Measurements from ENCODE around the gene STARD10. TPM values are rescaled to one million over a fixed set of nuclear protein-coding genes. Genes with fewer than 3 reads are reported as not detected.
A peak's percentile ranks its signal among the peaks of the same experiment; 100 is the strongest.

STARD10 gene
- total and polyA plus RNA-seq, 9 of the 15 experiments (the other 6 are each of a cell fraction or from before 2014, with no cell fraction given), result 0.15 to 52.9 (median 32.3) TPM

DNA sequence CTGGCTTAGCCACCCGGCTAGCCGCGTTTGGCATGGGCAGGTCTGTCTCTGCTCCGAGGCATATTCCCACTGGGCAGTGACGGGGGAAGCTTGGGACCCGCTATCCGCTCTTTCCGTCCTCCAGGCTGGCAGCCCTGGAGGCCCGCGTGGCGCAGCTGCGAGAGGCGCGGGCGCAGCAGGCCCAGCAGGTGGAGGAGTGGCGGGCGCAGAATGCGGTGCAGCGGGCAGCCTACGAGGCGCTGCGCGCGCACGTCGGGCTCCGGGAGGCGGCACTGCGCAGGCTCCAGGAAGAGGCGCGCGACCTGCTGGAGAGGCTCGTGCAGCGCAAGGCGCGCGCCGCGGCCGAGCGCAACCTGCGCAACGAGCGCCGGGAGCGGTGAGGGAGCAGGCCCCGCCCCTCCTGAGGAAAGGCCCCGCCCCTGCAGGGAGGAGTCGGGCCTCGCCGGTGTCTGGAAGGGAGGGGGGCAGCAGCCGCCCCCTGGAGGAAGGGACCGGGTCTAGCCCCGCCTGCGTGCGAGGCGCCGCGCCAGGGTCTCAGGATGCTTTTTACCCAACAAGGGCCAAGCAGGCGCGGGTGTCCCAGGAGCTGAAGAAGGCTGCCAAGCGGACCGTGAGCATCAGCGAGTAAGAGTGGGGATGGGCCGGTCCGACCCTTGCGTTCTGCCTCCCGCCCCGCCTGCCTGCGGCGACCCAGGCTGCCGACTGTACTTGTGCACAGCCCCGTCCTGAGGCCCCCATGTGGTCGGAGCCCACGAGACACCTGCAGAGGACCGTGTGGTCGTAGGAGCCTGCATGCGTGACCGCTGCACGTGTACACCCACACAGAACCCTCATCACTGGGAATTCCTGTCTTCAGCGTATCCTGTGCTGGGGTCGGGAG, 28.3 kb upstream of the STARD10 start (continued):
- TF ChIP-seq, protein P1, sequence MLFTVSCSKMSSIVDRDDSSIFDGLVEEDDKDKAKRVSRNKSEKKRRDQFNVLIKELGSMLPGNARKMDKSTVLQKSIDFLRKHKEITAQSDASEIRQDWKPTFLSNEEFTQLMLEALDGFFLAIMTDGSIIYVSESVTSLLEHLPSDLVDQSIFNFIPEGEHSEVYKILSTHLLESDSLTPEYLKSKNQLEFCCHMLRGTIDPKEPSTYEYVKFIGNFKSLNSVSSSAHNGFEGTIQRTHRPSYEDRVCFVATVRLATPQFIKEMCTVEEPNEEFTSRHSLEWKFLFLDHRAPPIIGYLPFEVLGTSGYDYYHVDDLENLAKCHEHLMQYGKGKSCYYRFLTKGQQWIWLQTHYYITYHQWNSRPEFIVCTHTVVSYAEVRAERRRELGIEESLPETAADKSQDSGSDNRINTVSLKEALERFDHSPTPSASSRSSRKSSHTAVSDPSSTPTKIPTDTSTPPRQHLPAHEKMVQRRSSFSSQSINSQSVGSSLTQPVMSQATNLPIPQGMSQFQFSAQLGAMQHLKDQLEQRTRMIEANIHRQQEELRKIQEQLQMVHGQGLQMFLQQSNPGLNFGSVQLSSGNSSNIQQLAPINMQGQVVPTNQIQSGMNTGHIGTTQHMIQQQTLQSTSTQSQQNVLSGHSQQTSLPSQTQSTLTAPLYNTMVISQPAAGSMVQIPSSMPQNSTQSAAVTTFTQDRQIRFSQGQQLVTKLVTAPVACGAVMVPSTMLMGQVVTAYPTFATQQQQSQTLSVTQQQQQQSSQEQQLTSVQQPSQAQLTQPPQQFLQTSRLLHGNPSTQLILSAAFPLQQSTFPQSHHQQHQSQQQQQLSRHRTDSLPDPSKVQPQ (CRISPR knock-in tag; IDR thresholded peaks at IDR 0.05; ENCODE audit: borderline replicate concordance), result no peak
- no peak for TF ChIP-seq NR2F6 (CRISPR knock-in tag; IDR thresholded peaks at IDR 0.05)
- TF ChIP-seq SLC30A9 (CRISPR knock-in tag; IDR thresholded peaks at IDR 0.05), result no peak
- TF ChIP-seq, protein P2, sequence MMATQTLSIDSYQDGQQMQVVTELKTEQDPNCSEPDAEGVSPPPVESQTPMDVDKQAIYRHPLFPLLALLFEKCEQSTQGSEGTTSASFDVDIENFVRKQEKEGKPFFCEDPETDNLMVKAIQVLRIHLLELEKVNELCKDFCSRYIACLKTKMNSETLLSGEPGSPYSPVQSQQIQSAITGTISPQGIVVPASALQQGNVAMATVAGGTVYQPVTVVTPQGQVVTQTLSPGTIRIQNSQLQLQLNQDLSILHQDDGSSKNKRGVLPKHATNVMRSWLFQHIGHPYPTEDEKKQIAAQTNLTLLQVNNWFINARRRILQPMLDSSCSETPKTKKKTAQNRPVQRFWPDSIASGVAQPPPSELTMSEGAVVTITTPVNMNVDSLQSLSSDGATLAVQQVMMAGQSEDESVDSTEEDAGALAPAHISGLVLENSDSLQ (IDR thresholded peaks at IDR 0.05), result no peak
- TF ChIP-seq, protein P3, sequence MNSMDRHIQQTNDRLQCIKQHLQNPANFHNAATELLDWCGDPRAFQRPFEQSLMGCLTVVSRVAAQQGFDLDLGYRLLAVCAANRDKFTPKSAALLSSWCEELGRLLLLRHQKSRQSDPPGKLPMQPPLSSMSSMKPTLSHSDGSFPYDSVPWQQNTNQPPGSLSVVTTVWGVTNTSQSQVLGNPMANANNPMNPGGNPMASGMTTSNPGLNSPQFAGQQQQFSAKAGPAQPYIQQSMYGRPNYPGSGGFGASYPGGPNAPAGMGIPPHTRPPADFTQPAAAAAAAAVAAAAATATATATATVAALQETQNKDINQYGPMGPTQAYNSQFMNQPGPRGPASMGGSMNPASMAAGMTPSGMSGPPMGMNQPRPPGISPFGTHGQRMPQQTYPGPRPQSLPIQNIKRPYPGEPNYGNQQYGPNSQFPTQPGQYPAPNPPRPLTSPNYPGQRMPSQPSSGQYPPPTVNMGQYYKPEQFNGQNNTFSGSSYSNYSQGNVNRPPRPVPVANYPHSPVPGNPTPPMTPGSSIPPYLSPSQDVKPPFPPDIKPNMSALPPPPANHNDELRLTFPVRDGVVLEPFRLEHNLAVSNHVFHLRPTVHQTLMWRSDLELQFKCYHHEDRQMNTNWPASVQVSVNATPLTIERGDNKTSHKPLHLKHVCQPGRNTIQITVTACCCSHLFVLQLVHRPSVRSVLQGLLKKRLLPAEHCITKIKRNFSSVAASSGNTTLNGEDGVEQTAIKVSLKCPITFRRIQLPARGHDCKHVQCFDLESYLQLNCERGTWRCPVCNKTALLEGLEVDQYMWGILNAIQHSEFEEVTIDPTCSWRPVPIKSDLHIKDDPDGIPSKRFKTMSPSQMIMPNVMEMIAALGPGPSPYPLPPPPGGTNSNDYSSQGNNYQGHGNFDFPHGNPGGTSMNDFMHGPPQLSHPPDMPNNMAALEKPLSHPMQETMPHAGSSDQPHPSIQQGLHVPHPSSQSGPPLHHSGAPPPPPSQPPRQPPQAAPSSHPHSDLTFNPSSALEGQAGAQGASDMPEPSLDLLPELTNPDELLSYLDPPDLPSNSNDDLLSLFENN (IDR thresholded peaks at IDR 0.05; ENCODE audit: low read depth in 2 of 2, low read length in 2 of 2), result no peak
- TF ChIP-seq NCOA4 (IDR thresholded peaks at IDR 0.05; ENCODE audit: partially characterized antibody), result no peak
- TF ChIP-seq ETS1 (conservative IDR thresholded peaks at IDR 0.05; ENCODE audit: control insufficient read depth, low read depth, low read length), result no peak
- TF ChIP-seq ZNF146 (CRISPR knock-in tag; IDR thresholded peaks at IDR 0.05; ENCODE audit: unreplicated experiment), result no peak
- peak; percentile 96; the same call in 1 of the 2 replicates for TF ChIP-seq TAF15 (IDR thresholded peaks at IDR 0.05; ENCODE audit: low read depth, low read length)
- TF ChIP-seq KLF13 (tag; IDR thresholded peaks at IDR 0.05; ENCODE audit: borderline replicate concordance, low read depth), result no peak
- TF ChIP-seq ZNF41 (CRISPR knock-in tag; conservative IDR thresholded peaks at IDR 0.05), result no peak
- TF ChIP-seq SNRNP70 (optimal IDR thresholded peaks at IDR 0.05; ENCODE audit: low read depth, low read length), result no peak
- TF ChIP-seq MTF1 (CRISPR knock-in tag; IDR thresholded peaks at IDR 0.05; ENCODE audit: borderline replicate concordance), result no peak
- no peak for TF ChIP-seq HMG20A (CRISPR knock-in tag; conservative IDR thresholded peaks at IDR 0.05)
- no peak for TF ChIP-seq GATA2 (CRISPR knock-in tag; IDR thresholded peaks at IDR 0.05)
- no peak for TF ChIP-seq ZNF12 (CRISPR knock-in tag; IDR thresholded peaks at IDR 0.05)
- TF ChIP-seq, protein P4, sequence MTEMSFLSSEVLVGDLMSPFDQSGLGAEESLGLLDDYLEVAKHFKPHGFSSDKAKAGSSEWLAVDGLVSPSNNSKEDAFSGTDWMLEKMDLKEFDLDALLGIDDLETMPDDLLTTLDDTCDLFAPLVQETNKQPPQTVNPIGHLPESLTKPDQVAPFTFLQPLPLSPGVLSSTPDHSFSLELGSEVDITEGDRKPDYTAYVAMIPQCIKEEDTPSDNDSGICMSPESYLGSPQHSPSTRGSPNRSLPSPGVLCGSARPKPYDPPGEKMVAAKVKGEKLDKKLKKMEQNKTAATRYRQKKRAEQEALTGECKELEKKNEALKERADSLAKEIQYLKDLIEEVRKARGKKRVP (CRISPR knock-in tag; IDR thresholded peaks at IDR 0.05), result no peak
- no peak for TF ChIP-seq ZFP1 (CRISPR knock-in tag; IDR thresholded peaks at IDR 0.05)

Data from K562 (cell line).